Astrocyte (in vitro differentiated cells and primary cell): ENCODE measurements around the gene POU6F1.

Experiments used
- EZH2 ChIP-seq: IDR thresholded peaks from 2 replicates; pipeline ENCODE4 v1.6.1; 2012; ENCODE audit warnings: mild to moderate bottlenecking, low read length, inconsistent platforms; ENCODE audit not compliant: insufficient read depth
- TF ChIP-seq, protein P1 (sequence below): IDR thresholded peaks from 2 replicates; pipeline ENCODE4 v1.5.1; 2011; ENCODE audit warnings: low read depth, mild to moderate bottlenecking, inconsistent platforms, low read length, moderate library complexity; ENCODE audit not compliant: insufficient read depth

DNA sequence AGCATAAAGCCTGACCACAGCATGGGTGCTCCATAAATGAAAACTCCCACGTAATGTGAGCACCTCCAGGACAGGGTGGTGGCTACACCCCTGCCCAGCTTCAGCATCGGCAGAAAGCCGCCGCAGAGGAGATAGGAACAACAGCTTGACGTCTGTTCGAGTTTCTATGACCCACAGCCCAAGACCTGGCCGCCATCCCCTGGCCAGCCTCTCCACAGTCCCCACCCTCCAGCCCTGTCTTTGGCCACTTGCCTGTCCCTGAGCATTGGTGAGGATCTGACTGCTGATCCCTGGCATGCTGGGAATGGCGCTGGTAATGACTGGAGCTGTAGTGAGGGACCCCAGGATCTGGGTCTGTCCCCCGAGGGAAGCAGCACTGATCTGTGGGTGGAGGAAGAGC, 21.3 kb downstream of the POU6F1 start:
- TF ChIP-seq, protein P1, sequence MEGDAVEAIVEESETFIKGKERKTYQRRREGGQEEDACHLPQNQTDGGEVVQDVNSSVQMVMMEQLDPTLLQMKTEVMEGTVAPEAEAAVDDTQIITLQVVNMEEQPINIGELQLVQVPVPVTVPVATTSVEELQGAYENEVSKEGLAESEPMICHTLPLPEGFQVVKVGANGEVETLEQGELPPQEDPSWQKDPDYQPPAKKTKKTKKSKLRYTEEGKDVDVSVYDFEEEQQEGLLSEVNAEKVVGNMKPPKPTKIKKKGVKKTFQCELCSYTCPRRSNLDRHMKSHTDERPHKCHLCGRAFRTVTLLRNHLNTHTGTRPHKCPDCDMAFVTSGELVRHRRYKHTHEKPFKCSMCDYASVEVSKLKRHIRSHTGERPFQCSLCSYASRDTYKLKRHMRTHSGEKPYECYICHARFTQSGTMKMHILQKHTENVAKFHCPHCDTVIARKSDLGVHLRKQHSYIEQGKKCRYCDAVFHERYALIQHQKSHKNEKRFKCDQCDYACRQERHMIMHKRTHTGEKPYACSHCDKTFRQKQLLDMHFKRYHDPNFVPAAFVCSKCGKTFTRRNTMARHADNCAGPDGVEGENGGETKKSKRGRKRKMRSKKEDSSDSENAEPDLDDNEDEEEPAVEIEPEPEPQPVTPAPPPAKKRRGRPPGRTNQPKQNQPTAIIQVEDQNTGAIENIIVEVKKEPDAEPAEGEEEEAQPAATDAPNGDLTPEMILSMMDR, result no peak
- TF ChIP-seq EZH2, result no peak
